K562 (cell line): ENCODE results near the gene TMPRSS11D. TPM values are rescaled to one million over a fixed set of nuclear protein-coding genes. Genes with fewer than 3 reads are reported as not detected.
A peak's percentile ranks its signal among the peaks of the same experiment; 100 is the strongest.

ENCODE experiments used
- ATAC-seq: fragments of 200-7000 bp; cut with Tn5 transposase; 3 replicates; pipeline ENCODE4 v1.9.1; 2020; ENCODE audit warnings: moderate library complexity
- BruUV-seq: library from RNA; stranded (reverse); fragments of 400-500 nt; replicated peaks from 2 replicates; lab custom pipeline; 2021; lab: Mats Ljungman, UMichigan
- CTCF ChIA-PET: fragments of 300-600 bp; formaldehyde crosslinking; extraction: SDS; loops from one replicate; lab custom pipeline; 2021; ENCODE audit warnings: low intra/inter-chr PET ratio; lab: Yijun Ruan, JAX
- POLR2A ChIA-PET: fragments of 300-600, 350-650 bp; sonication (Branson Sonifier 250); formaldehyde crosslinking; extraction: SDS; loops from one replicate; lab custom pipeline; 2021; ENCODE audit warnings: antibody characterized with exemption, inconsistent platforms; lab: Yijun Ruan, JAX
- DNase-seq, 4 experiments: peaks; one replicate each; pipeline versions ENCODE4 v3.0.0 to v3.0.0-alpha.2; 2011 to 2018; ENCODE audit warnings: low spot score in 3 of 4, mixed read lengths in 3 of 4; ENCODE audit errors: extremely low read depth in 1 of 4
- FAIRE-seq: peaks from 2 replicates; lab custom pipeline; 2011; peaks lifted over from hg19 to GRCh38; lab: Jason Lieb, UNC
- H2AFZ ChIP-seq: 2 replicates; pipeline ENCODE4 v1.6.0; 2011; ENCODE audit warnings: low read depth, low read length, control low read depth, inconsistent platforms
- H3K27ac ChIP-seq: fragments of 200-600 bp; 3 replicates; pipeline ENCODE4 v1.8.0; 2011; ENCODE audit warnings: low read depth, mild to moderate bottlenecking, control low read depth, inconsistent platforms, low read length, moderate library complexity, mixed read lengths; ENCODE audit errors: extremely low read depth
- H3K27me3 ChIP-seq, 2 experiments: fragments of 300-600 bp in 1 of 2; 2 replicates in 1 of 2; 3 replicates in 1 of 2; pipeline versions ENCODE4 v1.6.0 to v1.8.0; 2011; ENCODE audit warnings: inconsistent platforms in 2 of 2, low read length in 2 of 2, mild to moderate bottlenecking in 1 of 2, mixed read lengths in 1 of 2, moderate library complexity in 1 of 2; ENCODE audit not compliant: control insufficient read depth in 2 of 2, insufficient read depth in 2 of 2
- H3K36me3 ChIP-seq: fragments of 300-600 bp; 3 replicates; pipeline ENCODE4 v1.8.0; 2011; ENCODE audit warnings: mild to moderate bottlenecking, low read length, inconsistent platforms; ENCODE audit not compliant: control insufficient read depth, insufficient read depth
- H3K4me1 ChIP-seq, 2 experiments: fragments of 200-600 bp in 1 of 2; replicated peaks in 1 of 2; 2 replicates in 1 of 2; 3 replicates in 1 of 2; pipeline versions ENCODE4 v1.5.1 to v1.8.0; 2011; ENCODE audit warnings: inconsistent platforms in 2 of 2, low read length in 2 of 2, mild to moderate bottlenecking in 1 of 2, mixed read lengths in 1 of 2, moderate library complexity in 1 of 2; ENCODE audit not compliant: control insufficient read depth in 2 of 2, insufficient read depth in 2 of 2
- H3K4me2 ChIP-seq: 2 replicates; pipeline ENCODE4 v1.6.1; 2011; ENCODE audit warnings: low read length, control low read depth, inconsistent platforms, mixed read lengths; ENCODE audit not compliant: insufficient read depth
- H3K4me3 ChIP-seq: fragments of 200-600 bp; sonication (generic), shearing (Covaris generic); 2 replicates; pipeline ENCODE4 v1.5.1; 2016; ENCODE audit warnings: control low read depth, inconsistent platforms
- H3K79me2 ChIP-seq: fragments of 200-600 bp; 3 replicates; pipeline ENCODE4 v1.8.0; 2011; ENCODE audit warnings: low read length, inconsistent platforms; ENCODE audit not compliant: control insufficient read depth, insufficient read depth
- H3K9ac ChIP-seq, 2 experiments: 2 replicates each; pipeline versions ENCODE4 v1.6.0 to v1.6.1; 2011; ENCODE audit warnings: low read depth in 2 of 2, low read length in 2 of 2, control low read depth in 1 of 2, inconsistent platforms in 1 of 2, mild to moderate bottlenecking in 1 of 2, mixed read lengths in 1 of 2; ENCODE audit not compliant: insufficient read depth in 1 of 2
- H3K9me1 ChIP-seq: one replicate; pipeline ENCODE4 v1.6.0; 2011; ENCODE audit warnings: inconsistent platforms, mild to moderate bottlenecking, low read length, moderate library complexity; ENCODE audit not compliant: control insufficient read depth, insufficient read depth
- H3K9me3 ChIP-seq: replicated peaks from 2 replicates; pipeline ENCODE4 v1.5.1; 2011; ENCODE audit warnings: low read depth, low read length, inconsistent platforms; ENCODE audit not compliant: control insufficient read depth, insufficient read depth
- H4K20me1 ChIP-seq: replicated peaks from 2 replicates; pipeline ENCODE4 v1.6.1; 2011; ENCODE audit warnings: low read length, inconsistent platforms, mixed read lengths; ENCODE audit not compliant: control insufficient read depth, insufficient read depth
- ARID1B ChIP-seq: fragments of 450-650 bp; IDR thresholded peaks from 2 replicates; pipeline ENCODE4 v1.6.1; 2016; ENCODE audit warnings: antibody characterized with exemption, mild to moderate bottlenecking, inconsistent platforms
- CBFA2T2 ChIP-seq: fragments of 450-650 bp; conservative IDR thresholded peaks from 2 replicates; pipeline ENCODE4 v1.6.1; 2017; ENCODE audit warnings: mild to moderate bottlenecking
- CBFB ChIP-seq: sonication (generic); formaldehyde crosslinking; IDR thresholded peaks from 2 replicates; pipeline ENCODE4 v1.4.0; 2020; ENCODE audit warnings: mild to moderate bottlenecking, missing genetic modification reagents
- CBX8 ChIP-seq: fragments of 200-600 bp; sonication (generic); IDR thresholded peaks from 2 replicates; pipeline ENCODE4 v1.6.1; 2012; ENCODE audit warnings: borderline replicate concordance, mixed run types, low read depth, mild to moderate bottlenecking, moderate library complexity, mixed read lengths, low read length, control low read depth, inconsistent platforms; ENCODE audit not compliant: poor library complexity, severe bottlenecking; ENCODE audit errors: extremely low read depth
- FOXJ3 ChIP-seq: sonication (generic); formaldehyde crosslinking; IDR thresholded peaks from 2 replicates; pipeline ENCODE4 v1.4.0; 2020; ENCODE audit warnings: mild to moderate bottlenecking, missing genetic modification reagents
- GATAD2B ChIP-seq: fragments of 450-650 bp; IDR thresholded peaks from 2 replicates; pipeline ENCODE4 v1.6.1; 2017; ENCODE audit warnings: mild to moderate bottlenecking, borderline replicate concordance
- GMEB1 ChIP-seq: fragments of 250-450 bp; sonication (Bioruptor Pico); IDR thresholded peaks from 2 replicates; pipeline ENCODE4 v1.4.0; 2020; ENCODE audit warnings: mild to moderate bottlenecking
- HMG20A ChIP-seq: fragments of 450-650 bp; formaldehyde crosslinking; conservative IDR thresholded peaks from 2 replicates; pipeline ENCODE4 v1.4.0; 2020; ENCODE audit warnings: mild to moderate bottlenecking, mixed read lengths
- HOXB6 ChIP-seq: fragments of 250-450 bp; sonication (Bioruptor Pico); IDR thresholded peaks from 2 replicates; pipeline ENCODE4 v1.5.1; 2022; ENCODE audit warnings: mild to moderate bottlenecking, borderline replicate concordance
- NR4A1 ChIP-seq, 2 experiments: fragments of 250-450 bp in 1 of 2; fragments of 450-650 bp in 1 of 2; sonication (Bioruptor Pico) in 1 of 2; IDR thresholded peaks; 2 replicates each; pipeline versions ENCODE4 v1.4.0 to v1.6.1; 2016 to 2020; ENCODE audit warnings: mild to moderate bottlenecking in 2 of 2, missing compliant biosample characterization in 1 of 2, missing genetic modification characterization in 1 of 2, moderate library complexity in 1 of 2
- PHB ChIP-seq: fragments of 250-450 bp; sonication (Bioruptor Pico); IDR thresholded peaks from 2 replicates; pipeline ENCODE4 v1.5.0; 2021
- SAFB ChIP-seq: fragments of 200-400 bp; formaldehyde crosslinking; IDR thresholded peaks from 2 replicates; pipeline ENCODE4 v1.6.1; 2017; ENCODE audit warnings: low read depth, low read length, borderline replicate concordance
- SUPT5H ChIP-seq: fragments of 450-650 bp; IDR thresholded peaks from 2 replicates; pipeline ENCODE4 v1.6.1; 2016
- THRB ChIP-seq: fragments of 450-650 bp; formaldehyde crosslinking; conservative IDR thresholded peaks from 2 replicates; pipeline ENCODE4 v1.4.0; 2022; ENCODE audit warnings: mild to moderate bottlenecking, missing genetic modification characterization
- ZNF24 ChIP-seq: fragments of 450-650 bp; IDR thresholded peaks from 2 replicates; pipeline ENCODE4 v1.6.1; 2016
- ZNF408 ChIP-seq: fragments of 250-450 bp; sonication (Bioruptor Pico); IDR thresholded peaks from 2 replicates; pipeline ENCODE4 v1.4.0; 2020; ENCODE audit warnings: low read depth, mild to moderate bottlenecking, moderate library complexity
- ZNF431 ChIP-seq: sonication (generic); formaldehyde crosslinking; IDR thresholded peaks from 2 replicates; pipeline ENCODE4 v1.8.0; 2022; ENCODE audit warnings: mild to moderate bottlenecking, missing genetic modification reagents
- ZNF449 ChIP-seq: fragments of 250-450 bp; sonication (Bioruptor Pico); IDR thresholded peaks from 2 replicates; pipeline ENCODE4 v1.8.0; 2022; ENCODE audit warnings: moderate library complexity, mild to moderate bottlenecking, inconsistent platforms
- ZNF717 ChIP-seq: fragments of 250-450 bp; sonication (Bioruptor Pico); IDR thresholded peaks from 2 replicates; pipeline ENCODE4 v1.5.0; 2021
- ZNF75A ChIP-seq: fragments of 450-650 bp; formaldehyde crosslinking; IDR thresholded peaks from 2 replicates; pipeline ENCODE4 v1.4.0; 2020; ENCODE audit warnings: mild to moderate bottlenecking
- WGBS: fragments of 100-300 bp; shearing (Covaris generic); methylation state at CpG from one replicate; pipeline ENCODE4 v1.1.6; 2016; ENCODE audit warnings: low coverage, mixed read lengths; ENCODE audit not compliant: insufficient coverage; ENCODE audit errors: missing lambda C conversion rate; 5-methylcytosine and 5-hydroxymethylcytosine counted together
- in situ Hi-C: fragments of 300-500 bp; cut with MboI; formaldehyde crosslinking; loops from 4 replicates; pipeline ENCODE4 v1.15.0; 2018; ENCODE audit warnings: inconsistent platforms, mixed read lengths
- intact Hi-C: fragments of 100-400 bp; cut with micrococcal nuclease; formaldehyde crosslinking; loops from 2 replicates; pipeline ENCODE4 v1.14.2; 2022
- polyA plus RNA-seq, 8 experiments: library from polyadenylated mRNA; depleted of rRNA in 4 of 8; stranded (reverse) in 5 of 8; unstranded in 3 of 8; fragments of >200 nt; fragmentation: Nextera tagmentation in 2 of 8; fragmentation: Illumina TruSeq in 1 of 8; extraction: Ambion mirVana in 2 of 8; extraction: Trizol in 1 of 8; gene quantifications; 2 replicates each; pipeline versions ENCODE4 v1.2.1 to v1.2.3, GENCODE V29; 2011 to 2014; ENCODE audit warnings: inconsistent platforms in 1 of 8, missing spikeins in 1 of 8
- total RNA-seq, 7 experiments: library from RNA; depleted of rRNA in 6 of 7; stranded (reverse); fragments of >200 nt in 6 of 7; fragmentation: Illumina TruSeq in 2 of 7; extraction: Trizol in 2 of 7; gene quantifications; 2 replicates each; pipeline versions ENCODE4 v1.2.1 to v1.2.3, GENCODE V29; 2011 to 2021; ENCODE audit warnings: low replicate concordance in 1 of 7

The TMPRSS11D gene
- total and polyA plus RNA-seq, 9 of the 15 experiments (the other 6 are each of a cell fraction or from before 2014, with no cell fraction given), result not detected

GRCh38 chr4:67779631-67780030 is 104.2 kb downstream of the TMPRSS11D start (continued):
- no peak for TF ChIP-seq ZNF449 (CRISPR knock-in tag)
- no peak for TF ChIP-seq CBFA2T2
- no peak for TF ChIP-seq HMG20A (CRISPR knock-in tag)
- TF ChIP-seq ZNF75A (CRISPR knock-in tag), result no peak
- no peak for TF ChIP-seq ZNF408 (CRISPR knock-in tag)
- TF ChIP-seq CBX8, result no peak
- no peak for TF ChIP-seq GMEB1 (CRISPR knock-in tag)
- TF ChIP-seq ZNF24, result no peak

- WGBS, result 9% methylated on average over 1 of the region's 1 CpG
- CTCF ChIA-PET, result no interaction called here
- Histone ChIP-seq H4K20me1 (no peaks in the 10 kb centered on the region), H3K9me3 (no peaks in the 10 kb centered on the region), H3K79me2 (no peaks in the 10 kb centered on the region), H3K27me3 (no peaks in the 10 kb centered on the region), H3K4me2 (no peak overlapping the region), H2AFZ (no peak overlapping the region), H3K9me1 (no peaks in the 10 kb centered on the region), H3K4me1 (no peaks in the 10 kb centered on the region; a peak in 1 of 5 replicates), H3K36me3 (no peaks in the 10 kb centered on the region), H3K4me3 (no peak overlapping the region), H3K9ac (no peak overlapping the region), H3K27ac (no peak overlapping the region)
- in situ Hi-C loops, result no loop called here
- POLR2A ChIA-PET, result interaction anchor here (0.9 to 1.4 kb wide), 2 partner anchors 20 to 233 kb away, joined by 3 read pairs; no protein-coding TSS in a partner anchor
- FAIRE-seq (no peak), DNase-seq (peak in 1 of 4 experiments; percentile 41), ATAC-seq (peak; percentile 74)
- intact Hi-C loops, result no loop called here
- no TSS peak for BruUV-seq
- TF ChIP-seq SAFB (no peak), NR4A1 (CRISPR knock-in tag; IDR thresholded peaks at IDR 0.05) (no peak), NR4A1 (tag; IDR thresholded peaks at IDR 0.05) (no peak), ZNF431 (CRISPR knock-in tag) (no peak), THRB (CRISPR knock-in tag) (no peak), HOXB6 (no peak), FOXJ3 (no peak), ARID1B (no peak), SUPT5H (no peak), CBFB (CRISPR knock-in tag) (no peak), ZNF717 (CRISPR knock-in tag) (no peak), GATAD2B (no peak), PHB (CRISPR knock-in tag) (no peak)
Measured at GRCh38 chr4:67776746-67777145, 107.1 kb downstream of the TMPRSS11D start.
